Measurements from ENCODE around the gene CDYL2.

Gene CDYL2

DNA sequence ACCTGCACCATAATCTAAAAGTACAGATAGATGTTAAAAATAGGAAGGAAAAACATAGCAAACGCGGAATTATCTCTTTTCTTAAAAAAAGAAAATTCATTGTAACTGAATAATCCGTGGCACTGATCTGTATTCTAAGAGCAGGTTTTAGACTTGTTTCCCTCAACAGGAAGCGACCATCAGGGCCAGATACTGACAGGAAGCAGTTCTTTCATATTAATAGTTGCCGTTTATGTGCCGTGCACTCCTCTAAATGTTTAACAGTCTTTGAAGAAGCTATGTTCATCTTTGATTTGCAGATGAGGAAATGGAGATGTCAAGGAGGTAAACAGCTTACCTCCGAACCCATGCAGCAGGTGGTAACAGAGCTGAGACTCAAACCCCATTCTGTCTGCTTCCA is 240.0 kb downstream of the CDYL2 start:
- no peak overlapping the region for H3K9ac ChIP-seq (ENCODE audit: low read length)
- H3K36me3 ChIP-seq (ENCODE audit: control insufficient read depth, insufficient read depth, low read length): no peaks in the 10 kb centered on the region
- H3K9me3 ChIP-seq (ENCODE audit: control insufficient read depth, low read length): no peaks in the 10 kb centered on the region
- H3K27me3 ChIP-seq (ENCODE audit: control insufficient read depth, insufficient read depth, low read length): no peaks in the 10 kb centered on the region
- H3K4me1 ChIP-seq (ENCODE audit: control insufficient read depth, insufficient read depth, low read length): no peaks in the 10 kb centered on the region
- no peak overlapping the region for H3K4me3 ChIP-seq (ENCODE audit: low read length)

- H3K36me3 ChIP-seq (ENCODE audit: control insufficient read depth, insufficient read depth, low read length): no peaks in the 10 kb centered on the region
- no peaks in the 10 kb centered on the region for H3K4me1 ChIP-seq (ENCODE audit: control insufficient read depth, insufficient read depth, low read length)
- no peaks in the 10 kb centered on the region for H3K27me3 ChIP-seq (ENCODE audit: control insufficient read depth, insufficient read depth, low read length)
- H3K9ac ChIP-seq (ENCODE audit: low read length): no peak overlapping the region
- H3K4me3 ChIP-seq (ENCODE audit: low read length): no peak overlapping the region
- no peaks in the 10 kb centered on the region for H3K9me3 ChIP-seq (ENCODE audit: control insufficient read depth, low read length)
These were observed 241.3 kb downstream of the CDYL2 start for GRCh38 chr16:80563066-80563465.

DNA sequence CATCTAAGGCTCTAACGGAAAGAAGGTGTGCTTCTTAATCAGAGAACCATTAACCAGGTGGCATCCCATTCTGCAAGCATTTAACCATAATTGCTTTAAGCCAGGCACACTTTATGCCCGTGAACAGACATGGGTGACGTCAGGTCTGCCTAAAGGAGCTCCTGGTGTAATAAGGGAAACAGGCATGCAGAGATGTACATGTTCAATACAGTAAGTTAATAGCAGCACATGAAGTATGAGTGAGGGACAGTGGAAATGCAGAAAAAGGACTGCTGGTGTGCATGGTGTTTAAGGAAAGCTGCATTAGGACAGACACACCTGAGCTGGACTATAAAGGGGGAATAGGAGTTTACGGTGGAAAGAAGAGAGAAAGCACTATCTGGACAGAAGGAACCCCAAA is 245.0 kb downstream of the CDYL2 start:
- Histone ChIP-seq H3K4me3 (ENCODE audit: low read length) (no peak overlapping the region), H3K4me1 (ENCODE audit: control insufficient read depth, insufficient read depth, low read length) (no peaks in the 10 kb centered on the region), H3K9me3 (ENCODE audit: control insufficient read depth, low read length) (no peaks in the 10 kb centered on the region), H3K27me3 (ENCODE audit: control insufficient read depth, insufficient read depth, low read length) (no peaks in the 10 kb centered on the region), H3K36me3 (ENCODE audit: control insufficient read depth, insufficient read depth, low read length) (no peaks in the 10 kb centered on the region), H3K9ac (ENCODE audit: low read length) (no peak overlapping the region)

DNA sequence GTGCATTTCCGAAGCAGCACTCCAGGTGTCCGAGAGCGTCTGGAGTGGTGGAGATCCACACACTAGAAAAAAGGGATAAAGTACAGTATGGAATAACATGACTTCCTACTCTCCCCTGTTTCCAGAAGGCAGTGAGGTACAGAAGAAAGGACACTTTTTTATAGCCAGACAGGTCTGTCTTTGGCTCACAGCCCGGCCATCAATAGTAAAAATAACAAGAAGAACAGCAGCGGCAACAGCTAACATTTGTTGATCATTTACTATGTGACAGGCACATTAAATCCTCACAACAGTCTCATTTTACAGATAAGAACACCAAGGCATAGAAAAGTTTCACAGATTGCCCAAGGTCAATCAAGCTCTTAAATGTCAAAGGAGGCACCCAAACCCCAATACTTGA is 247.4 kb downstream of the CDYL2 start:
- no peaks in the 10 kb centered on the region for H3K4me1 ChIP-seq (ENCODE audit: control insufficient read depth, insufficient read depth, low read length)
- no peak overlapping the region for H3K9ac ChIP-seq (ENCODE audit: low read length)
- H3K27me3 ChIP-seq (ENCODE audit: control insufficient read depth, insufficient read depth, low read length): no peaks in the 10 kb centered on the region
- H3K4me3 ChIP-seq (ENCODE audit: low read length): no peak overlapping the region
- H3K36me3 ChIP-seq (ENCODE audit: control insufficient read depth, insufficient read depth, low read length): no peaks in the 10 kb centered on the region
- no peaks in the 10 kb centered on the region for H3K9me3 ChIP-seq (ENCODE audit: control insufficient read depth, low read length)

DNA sequence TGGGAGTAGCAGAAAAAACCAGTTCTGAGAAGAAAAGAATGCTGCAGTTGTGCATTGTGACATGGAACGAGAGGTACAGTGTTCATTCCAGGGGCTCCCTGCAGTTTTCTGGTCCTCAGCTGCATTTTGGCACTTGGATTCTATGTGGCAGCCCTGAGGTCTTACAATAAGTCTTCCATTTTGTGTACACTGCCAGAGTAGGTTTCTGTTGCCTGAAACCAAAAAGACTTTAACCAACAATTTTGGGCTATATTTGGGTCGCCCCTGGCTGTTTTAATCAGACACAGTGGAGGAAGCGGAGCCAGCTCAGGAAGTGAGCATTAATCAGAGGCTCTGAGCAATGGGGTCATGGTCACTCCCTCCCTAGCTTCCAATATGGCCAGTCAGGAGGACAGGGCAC is 247.9 kb downstream of the CDYL2 start:
- no peaks in the 10 kb centered on the region for H3K9me3 ChIP-seq (ENCODE audit: control insufficient read depth, low read length)

GRCh38 chr16:80554033-80554432 is 250.4 kb downstream of the CDYL2 start:
- H3K9ac ChIP-seq (ENCODE audit: low read length): no peak overlapping the region

More for the DNA sequence above, 247.9 kb downstream of the CDYL2 start:
- no peak overlapping the region for H3K9ac ChIP-seq (ENCODE audit: low read length)
- H3K4me1 ChIP-seq (ENCODE audit: control insufficient read depth, insufficient read depth, low read length): no peaks in the 10 kb centered on the region
- no peak overlapping the region for H3K4me3 ChIP-seq (ENCODE audit: low read length)
- no peaks in the 10 kb centered on the region for H3K36me3 ChIP-seq (ENCODE audit: control insufficient read depth, insufficient read depth, low read length)
- no peaks in the 10 kb centered on the region for H3K27me3 ChIP-seq (ENCODE audit: control insufficient read depth, insufficient read depth, low read length)

GRCh38 chr16:80552277-80552676 is 252.1 kb downstream of the CDYL2 start:
- H3K36me3 ChIP-seq (ENCODE audit: control insufficient read depth, insufficient read depth, low read length): no peaks in the 10 kb centered on the region
- no peak overlapping the region for H3K4me3 ChIP-seq (ENCODE audit: low read length)
- no peak overlapping the region for H3K9ac ChIP-seq (ENCODE audit: low read length)
- H3K9me3 ChIP-seq (ENCODE audit: control insufficient read depth, low read length): no peaks in the 10 kb centered on the region
- H3K4me1 ChIP-seq (ENCODE audit: control insufficient read depth, insufficient read depth, low read length): no peaks in the 10 kb centered on the region
- H3K27me3 ChIP-seq (ENCODE audit: control insufficient read depth, insufficient read depth, low read length): no peaks in the 10 kb centered on the region

More at GRCh38 chr16:80554033-80554432, 250.4 kb downstream of the CDYL2 start:
- Histone ChIP-seq H3K4me1 (ENCODE audit: control insufficient read depth, insufficient read depth, low read length) (no peaks in the 10 kb centered on the region), H3K9me3 (ENCODE audit: control insufficient read depth, low read length) (no peaks in the 10 kb centered on the region), H3K27me3 (ENCODE audit: control insufficient read depth, insufficient read depth, low read length) (no peaks in the 10 kb centered on the region), H3K36me3 (ENCODE audit: control insufficient read depth, insufficient read depth, low read length) (no peaks in the 10 kb centered on the region), H3K4me3 (ENCODE audit: low read length) (no peak overlapping the region)
